ENCODE results near the gene FHDC1.

The FHDC1 gene

GRCh38 chr4:152936446-152937335 lies 568 bp downstream of the FHDC1 start:
- DNase-seq (ENCODE audit: insufficient read length, low spot score) (no peak), FAIRE-seq (no peak)

DNA sequence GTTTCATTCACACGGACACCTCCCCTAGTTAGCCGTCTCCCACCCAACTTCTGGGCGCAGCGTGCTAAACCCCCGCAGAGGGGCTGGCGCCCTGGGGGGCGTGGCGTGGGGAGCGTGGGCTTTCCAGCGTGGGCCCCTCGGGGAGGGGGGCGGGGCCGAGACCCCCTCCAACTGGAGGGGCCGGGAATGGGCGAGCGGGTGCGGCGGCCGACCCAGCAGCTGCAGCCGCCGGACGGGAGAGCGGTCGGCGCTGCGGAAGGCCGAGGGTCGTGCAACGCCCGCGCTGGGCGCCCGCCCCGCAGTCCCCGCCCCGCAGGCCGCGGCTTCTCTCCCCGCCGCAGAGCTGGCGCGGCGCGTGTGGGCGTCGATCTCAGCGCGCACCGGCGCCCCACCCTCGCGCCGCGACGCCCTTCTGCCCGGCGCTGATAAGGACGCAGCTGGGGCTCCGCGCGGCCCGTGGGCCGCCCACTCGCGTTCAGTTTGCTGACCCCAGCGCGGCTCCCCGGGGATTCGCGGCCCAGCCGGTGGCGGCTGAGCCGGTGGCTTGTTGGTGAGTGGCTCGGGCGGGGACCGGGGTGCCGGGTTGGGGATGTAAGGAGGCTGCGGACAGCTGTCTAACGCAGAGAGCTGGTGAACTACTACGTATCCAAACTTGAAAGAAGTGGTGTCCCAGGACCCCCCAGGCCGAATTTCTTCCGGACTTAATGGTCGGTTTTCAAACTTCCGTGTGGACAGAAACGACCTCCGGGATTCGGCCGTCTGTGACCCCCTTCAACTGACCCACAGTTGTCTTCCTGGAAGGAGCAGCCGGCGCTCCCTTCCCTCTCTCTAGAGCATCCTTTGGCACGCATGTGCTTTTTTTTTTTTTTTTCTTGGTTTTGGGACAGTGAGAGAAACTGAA lies 1.5 kb downstream of the FHDC1 start:
- DNase-seq (ENCODE audit: insufficient read length, low spot score), result no peak
- FAIRE-seq, result no peak

DNA sequence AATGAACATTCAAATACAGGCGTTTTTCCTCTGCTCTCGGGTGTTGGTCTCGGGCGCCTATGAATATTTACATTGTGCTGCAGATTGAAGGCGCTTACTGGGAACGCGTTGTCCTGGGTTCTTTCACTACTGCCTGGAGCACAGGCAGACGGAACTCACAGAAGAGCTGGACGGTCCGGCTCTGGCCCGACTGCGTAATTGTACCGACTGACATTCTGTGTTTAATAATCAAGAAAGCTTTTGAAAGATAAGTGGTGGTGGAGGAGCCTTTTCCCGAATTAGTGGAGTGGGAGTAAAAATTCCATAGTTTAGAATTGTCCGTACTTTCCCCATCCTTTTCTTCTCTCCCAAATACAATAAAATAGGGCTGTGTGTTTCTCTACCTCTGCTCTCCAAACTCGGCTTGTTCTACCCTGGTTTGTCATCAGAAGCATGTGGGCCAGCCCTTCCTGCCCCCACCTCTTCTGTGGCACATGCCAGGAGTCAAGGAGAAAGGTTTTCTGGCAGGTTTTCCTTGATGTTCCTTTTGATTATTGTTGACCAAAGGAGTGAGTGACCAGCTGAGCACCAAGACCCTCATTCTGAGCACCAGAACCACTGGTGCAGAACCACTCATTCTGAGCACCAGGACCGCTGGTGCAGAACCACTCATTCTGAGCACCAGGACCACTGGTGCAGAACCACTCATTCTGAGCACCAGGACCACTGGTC lies 2.3 kb downstream of the FHDC1 start:
- DNase-seq (ENCODE audit: insufficient read length, low spot score) (no peak), FAIRE-seq (no peak)

DNA sequence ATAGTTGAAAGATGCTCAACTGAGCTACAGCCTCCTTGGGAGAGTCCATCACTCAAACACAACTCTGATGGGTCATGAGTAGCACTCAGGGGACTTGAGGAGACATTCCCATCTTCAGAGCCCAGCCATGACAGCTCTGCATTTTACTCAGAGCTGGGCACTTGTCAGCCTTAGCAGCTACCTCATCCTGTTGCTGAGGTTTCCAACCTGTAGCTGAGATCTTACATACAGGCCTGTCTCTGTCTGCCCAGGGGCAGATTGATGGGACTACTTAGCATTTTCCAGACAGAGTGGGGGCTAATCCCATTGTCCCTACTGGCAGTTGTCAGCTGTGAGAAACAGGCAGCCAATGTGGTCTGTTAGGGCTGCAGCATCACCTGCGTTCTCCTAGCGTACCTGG lies 3.5 kb downstream of the FHDC1 start:
- FAIRE-seq (no peak), DNase-seq (ENCODE audit: insufficient read length, low spot score) (no peak)

- FAIRE-seq (no peak), DNase-seq (ENCODE audit: insufficient read length, low spot score) (no peak)
Observed at GRCh38 chr4:152940461-152940860, 4.3 kb downstream of the FHDC1 start.

DNA sequence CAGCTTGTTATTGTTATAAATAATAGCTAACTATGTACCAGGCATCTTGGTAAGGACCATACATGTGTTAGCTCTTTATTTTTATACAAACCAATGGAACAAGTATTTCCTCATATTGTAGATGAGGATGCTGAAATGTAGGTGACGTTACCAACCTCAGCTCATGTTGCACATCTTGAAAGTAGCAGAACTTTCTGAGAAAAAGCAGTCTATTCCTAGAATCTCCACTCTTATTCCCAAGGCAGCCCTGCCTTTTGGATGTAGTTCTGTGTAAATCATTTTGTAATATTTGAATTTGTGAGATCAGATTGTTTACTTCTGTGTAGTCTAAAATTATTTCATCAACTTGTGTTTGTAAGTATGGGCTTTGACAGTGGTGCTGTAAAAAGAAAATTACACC lies 5.3 kb downstream of the FHDC1 start:
- DNase-seq (ENCODE audit: insufficient read length, low spot score) (no peak), FAIRE-seq (no peak)

DNA sequence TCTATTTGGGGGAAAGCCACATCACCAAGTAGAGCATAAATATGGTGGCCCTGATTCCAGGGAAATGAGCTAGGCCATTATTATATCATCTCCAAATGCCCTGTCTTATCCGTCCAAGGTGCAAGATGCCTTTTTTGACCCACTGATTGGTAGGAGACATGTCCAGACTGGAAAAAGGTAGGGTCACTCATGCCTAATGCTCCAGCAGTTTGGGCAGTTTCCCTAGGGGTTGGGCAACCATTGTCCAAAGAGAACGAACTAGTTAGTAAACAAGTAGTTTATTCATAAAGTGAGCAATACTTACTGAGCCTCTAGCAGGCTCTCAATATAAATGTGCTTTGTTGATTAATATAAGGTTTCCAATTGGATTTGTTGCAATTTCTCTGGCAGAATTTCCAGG lies 6.2 kb downstream of the FHDC1 start:
- DNase-seq (ENCODE audit: insufficient read length, low spot score) (no peak), FAIRE-seq (no peak)

GRCh38 chr4:152943672-152944071 lies 7.5 kb downstream of the FHDC1 start:
- DNase-seq (ENCODE audit: insufficient read length, low spot score), result no peak
- no peak for FAIRE-seq

- FAIRE-seq (no peak), DNase-seq (ENCODE audit: insufficient read length, low spot score) (no peak)
Observed at GRCh38 chr4:152944666-152945320, 8.7 kb downstream of the FHDC1 start.

GRCh38 chr4:152945639-152946038 lies 9.5 kb downstream of the FHDC1 start:
- no peak for DNase-seq (ENCODE audit: insufficient read length, low spot score)

DNA sequence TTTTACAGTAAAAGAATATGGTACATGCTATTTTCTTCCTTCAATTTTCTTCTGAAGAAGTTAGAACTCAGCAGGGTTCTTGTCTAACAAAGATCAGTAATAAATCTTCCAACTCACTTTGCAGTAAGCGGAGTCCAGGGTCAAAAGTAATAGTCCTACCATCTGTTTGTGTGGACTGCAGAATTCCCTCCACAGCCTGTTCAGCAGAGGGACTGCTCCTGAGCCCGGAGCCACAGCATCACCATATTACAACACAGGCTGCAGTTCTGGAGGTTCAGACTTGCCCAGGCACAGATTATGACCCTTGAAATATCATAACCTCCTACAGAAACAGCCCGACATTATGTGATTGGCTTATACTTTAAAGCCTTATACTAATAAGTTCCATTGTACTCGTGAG lies 10.3 kb downstream of the FHDC1 start:
- FAIRE-seq (no peak), DNase-seq (ENCODE audit: insufficient read length, low spot score) (no peak)

More at GRCh38 chr4:152945639-152946038, 9.5 kb downstream of the FHDC1 start:
- no peak for FAIRE-seq

- FAIRE-seq (no peak), DNase-seq (ENCODE audit: insufficient read length, low spot score) (no peak)
Observed at GRCh38 chr4:152947311-152947710, 11.2 kb downstream of the FHDC1 start.

DNA sequence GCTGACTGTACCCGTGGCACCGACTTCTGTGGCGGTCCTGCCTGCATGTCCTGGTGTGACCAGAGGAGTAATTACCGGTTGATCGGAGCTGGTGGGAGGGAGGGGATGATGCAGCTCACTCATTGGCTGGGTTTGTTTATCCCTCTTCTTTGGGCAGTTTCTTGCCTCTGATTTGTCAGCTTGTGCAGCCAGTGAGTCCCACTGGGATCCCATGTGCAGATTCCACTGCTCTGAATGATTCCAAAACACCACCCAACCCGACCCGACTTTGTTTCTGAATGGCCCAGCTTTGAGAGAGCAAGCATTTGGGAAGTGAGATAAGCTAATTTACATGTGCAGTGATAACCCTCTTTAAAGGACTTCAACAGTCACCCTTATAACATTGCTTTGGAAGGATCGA lies 13.8 kb downstream of the FHDC1 start:
- DNase-seq (ENCODE audit: insufficient read length, low spot score), result no peak
- FAIRE-seq, result no peak

GRCh38 chr4:152950402-152951274 lies 14.5 kb downstream of the FHDC1 start:
- FAIRE-seq (no peak), DNase-seq (ENCODE audit: insufficient read length, low spot score) (no peak)

DNA sequence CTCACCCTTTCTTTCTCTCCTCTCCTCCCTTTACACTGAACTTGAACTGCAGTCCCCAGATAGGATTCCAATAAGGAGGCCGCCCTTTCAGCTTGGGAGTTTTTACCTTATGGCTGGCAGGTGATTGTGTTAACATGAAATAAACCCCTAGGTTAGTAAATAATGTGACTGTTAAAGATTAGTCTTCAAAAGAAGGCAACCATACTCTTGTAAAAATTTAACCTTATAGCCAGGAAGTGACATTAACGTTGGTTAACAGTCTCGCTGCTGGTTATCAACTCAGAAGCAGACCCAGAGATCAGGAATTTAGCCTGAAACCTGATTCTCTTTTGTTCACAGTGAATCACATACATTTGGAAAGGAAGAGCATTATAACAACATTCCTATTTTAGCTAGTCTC lies 15.2 kb downstream of the FHDC1 start:
- peak; percentile 20 for FAIRE-seq
- DNase-seq (ENCODE audit: insufficient read length, low spot score), result no peak

GRCh38 chr4:152953514-152953913 lies 17.4 kb downstream of the FHDC1 start:
- FAIRE-seq (no peak), DNase-seq (ENCODE audit: insufficient read length, low spot score) (no peak)

DNA sequence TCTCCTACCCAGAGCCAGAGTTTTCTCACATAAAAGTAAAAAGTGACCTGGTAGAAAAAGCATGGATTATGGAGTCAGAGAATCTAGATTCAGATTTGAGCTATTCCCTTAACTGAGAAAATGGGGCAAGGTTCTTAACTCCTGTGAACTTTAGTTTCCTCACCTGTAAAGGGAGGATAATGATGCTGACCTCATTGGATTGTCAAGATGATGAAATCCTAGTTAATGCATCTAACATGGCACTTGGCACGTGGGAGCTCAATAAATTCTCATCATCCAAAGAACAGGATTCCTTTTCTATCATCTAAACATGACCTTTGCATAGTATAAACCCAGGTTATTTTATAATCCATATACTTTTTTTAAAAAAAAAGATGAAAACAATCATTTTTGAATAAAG lies 18.6 kb downstream of the FHDC1 start:
- DNase-seq (ENCODE audit: insufficient read length, low spot score) (no peak), FAIRE-seq (no peak)

DNA sequence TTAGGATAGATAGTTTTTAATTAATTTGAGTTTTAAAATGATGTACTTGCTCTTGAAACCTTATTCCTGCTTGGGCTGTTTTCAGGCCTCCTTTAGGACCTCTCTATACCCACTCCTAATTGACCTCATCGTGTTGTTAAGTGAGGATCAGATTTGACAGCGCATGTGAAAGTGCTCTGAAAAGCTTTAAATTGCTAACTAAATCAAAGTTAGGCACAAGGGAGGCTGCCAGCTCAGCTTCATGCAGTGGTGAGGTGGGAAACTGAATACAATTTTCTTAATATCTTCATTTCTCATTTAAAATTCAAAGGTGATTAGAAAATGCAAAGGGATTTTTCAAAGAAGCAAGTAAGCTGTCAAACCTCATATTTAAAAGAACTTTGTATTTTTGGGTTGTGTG lies 20.0 kb downstream of the FHDC1 start:
- no peak for FAIRE-seq
- no peak for DNase-seq (ENCODE audit: insufficient read length, low spot score)

DNA sequence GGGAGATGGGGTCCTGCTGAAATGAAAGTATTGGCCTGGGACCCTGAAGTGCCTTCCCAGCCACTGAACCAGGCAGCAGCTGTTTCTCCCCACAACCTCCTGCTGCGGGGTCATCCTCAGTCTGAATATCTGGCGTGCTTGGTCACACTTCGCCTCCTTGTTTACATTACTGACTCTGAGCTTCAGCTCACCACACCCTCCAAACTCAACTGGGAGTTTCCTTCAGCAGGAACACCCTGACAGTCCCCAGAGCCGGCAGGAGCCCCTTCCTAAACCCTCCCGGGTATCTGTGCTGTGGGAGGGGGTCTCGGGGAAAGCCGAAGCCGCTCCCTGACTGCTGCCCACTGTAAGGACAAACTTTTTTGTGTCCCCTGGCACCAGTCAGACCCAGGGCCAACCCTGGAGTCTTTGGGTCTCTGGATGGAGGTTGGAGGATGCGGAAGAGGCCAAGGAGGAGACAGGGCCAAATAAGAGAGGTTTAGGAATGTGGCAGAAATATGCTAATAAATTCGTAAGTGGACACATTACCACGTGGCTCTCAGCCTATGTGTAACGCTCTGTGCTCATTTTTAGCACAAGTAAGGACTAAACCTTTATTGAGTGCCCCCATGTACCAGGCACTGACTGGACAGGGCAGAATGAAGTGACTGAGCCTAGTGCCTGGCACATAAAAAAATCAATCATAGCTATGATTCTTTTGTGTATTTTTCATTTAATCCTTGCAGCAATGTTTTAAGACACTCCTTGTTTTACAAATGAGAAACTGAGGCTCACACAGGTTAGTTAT lies 20.7 kb downstream of the FHDC1 start:
- no peak for FAIRE-seq
- no peak for DNase-seq (ENCODE audit: insufficient read length, low spot score)
